GM20431 (cell line): Measurements from ENCODE around the gene PTPRM.

ENCODE experiments used
- in situ Hi-C: fragments of 300-500 bp; cut with MseI, MboI; formaldehyde crosslinking; loops from one replicate; pipeline ENCODE4 v1.15.0; 2020; ENCODE audit warnings: low sequenced_read_pairs; ENCODE audit not compliant: unreplicated experiment

The PTPRM gene

DNA sequence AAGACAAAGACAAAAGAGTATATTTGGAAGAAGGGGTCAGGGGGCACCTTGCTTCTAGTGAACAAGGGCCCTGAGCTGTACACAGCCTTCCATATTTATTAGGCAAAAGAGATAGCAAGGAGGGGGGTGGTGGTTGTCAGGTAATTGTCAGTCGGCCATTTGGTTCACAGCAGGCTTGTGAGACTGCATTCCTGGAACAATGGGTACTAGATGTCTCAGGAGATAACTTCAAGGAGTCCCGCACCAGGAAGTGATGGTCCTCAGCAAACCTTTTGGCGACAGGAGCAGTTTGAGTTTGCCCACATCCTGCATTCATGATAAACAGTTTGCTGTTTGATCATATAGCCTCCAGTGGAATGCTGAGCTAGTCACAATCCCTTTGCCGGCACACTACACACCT is 665.7 kb downstream of the PTPRM start:
- in situ Hi-C loops = no loop called here

DNA sequence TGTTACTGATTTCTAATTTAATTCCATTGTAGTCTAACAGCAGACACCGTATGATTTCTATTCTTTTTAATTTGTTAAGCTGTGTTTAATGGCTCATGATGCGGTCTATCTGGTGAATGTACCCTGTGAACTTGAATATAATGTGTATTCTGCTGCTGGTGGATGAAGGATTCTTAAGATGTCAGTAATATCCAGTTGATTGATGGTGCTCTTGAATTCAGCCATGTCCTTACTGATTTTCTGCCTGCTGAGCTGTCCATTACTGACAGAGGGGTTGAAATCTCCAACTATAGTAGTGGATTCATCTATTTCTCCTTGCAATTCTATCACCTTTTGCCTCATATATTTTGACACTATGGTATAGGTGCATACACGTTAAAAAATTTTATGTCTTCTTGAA is 668.8 kb downstream of the PTPRM start:
- in situ Hi-C loops = no loop called here

DNA sequence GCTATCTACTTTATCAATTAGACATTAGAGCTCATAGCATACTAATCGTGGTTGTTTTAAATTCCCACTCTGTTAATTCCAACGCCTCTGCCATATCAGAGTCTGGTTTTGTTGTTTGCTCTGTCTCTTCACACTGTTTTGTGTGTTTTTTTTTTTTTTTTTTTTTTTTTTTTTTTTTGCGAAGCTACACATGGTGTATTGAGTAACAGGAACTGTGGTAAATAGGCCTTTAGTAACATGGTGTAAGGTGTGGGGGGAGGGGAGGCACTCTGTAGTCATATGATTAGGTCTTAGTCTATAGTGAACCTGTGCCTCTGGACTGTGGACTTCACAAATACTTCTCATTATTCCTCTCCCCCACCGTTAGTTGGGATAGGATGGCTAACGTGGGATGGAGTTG is 671.4 kb downstream of the PTPRM start:
- in situ Hi-C loops = no loop called here

DNA sequence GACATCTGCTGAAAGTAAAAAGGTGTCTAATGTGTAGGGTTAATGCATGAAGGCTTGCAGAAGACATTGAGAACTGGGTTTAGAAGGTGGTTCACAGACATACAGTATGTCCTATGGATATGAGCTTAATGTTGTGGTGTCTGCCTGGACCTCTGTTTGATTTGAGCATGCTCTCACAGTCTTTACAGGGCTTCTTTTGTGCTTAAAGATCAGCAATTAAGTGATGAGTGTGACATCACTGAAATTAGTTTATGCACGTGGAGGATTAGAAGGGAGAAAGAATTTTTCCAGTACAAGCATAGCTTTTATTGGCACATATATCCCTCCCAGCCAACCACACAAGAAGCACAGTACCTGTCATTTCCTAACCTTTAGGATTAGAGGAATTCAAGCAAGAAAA is 674.6 kb downstream of the PTPRM start:
- in situ Hi-C loops = no loop called here

DNA sequence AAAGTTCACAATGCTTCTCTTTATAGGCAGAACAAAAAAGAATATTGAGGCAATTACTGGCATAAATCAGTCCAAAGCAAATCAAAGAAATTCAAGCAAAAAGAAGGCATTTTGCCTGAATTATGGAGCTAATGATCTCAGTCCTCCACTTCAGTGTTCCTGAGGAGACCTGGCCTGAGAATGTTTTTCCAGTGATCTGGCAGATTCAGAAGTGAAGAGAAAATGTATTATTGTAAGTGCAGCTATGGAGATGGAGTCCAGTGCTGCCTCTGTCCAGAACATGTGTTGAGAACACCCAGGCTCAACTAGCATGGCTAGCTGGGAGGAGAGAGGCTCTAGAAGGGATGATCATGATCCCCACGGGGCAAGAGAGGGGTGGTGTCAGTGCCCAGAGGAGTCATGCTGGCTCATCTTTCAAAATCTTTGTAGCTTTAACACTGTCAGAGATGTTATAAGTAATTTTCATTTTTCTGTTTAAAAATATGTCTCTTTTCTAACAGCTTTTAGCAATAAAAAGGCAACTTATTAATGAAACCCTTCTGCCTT is 675.1 kb downstream of the PTPRM start:
- in situ Hi-C loops = no loop called here

DNA sequence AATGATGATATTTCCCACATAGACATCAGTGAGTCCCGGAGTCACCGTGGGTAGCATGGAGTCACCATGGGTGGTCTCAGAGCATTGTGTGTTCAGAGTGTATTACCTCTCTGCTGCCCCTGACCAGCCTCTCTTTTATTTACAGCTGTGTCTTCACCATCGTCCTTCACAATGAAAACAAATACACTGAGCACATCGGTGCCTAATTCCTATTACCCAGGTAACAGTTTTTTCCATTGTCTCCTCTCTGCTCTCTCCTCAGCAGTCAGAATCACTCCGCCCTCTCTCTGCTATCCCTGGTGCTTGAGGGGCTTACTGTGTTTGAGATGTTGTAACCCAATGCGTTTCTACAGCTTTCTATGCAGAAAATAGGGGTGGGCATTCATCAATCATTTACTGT is 680.6 kb downstream of the PTPRM start:
- in situ Hi-C loops = no loop called here

DNA sequence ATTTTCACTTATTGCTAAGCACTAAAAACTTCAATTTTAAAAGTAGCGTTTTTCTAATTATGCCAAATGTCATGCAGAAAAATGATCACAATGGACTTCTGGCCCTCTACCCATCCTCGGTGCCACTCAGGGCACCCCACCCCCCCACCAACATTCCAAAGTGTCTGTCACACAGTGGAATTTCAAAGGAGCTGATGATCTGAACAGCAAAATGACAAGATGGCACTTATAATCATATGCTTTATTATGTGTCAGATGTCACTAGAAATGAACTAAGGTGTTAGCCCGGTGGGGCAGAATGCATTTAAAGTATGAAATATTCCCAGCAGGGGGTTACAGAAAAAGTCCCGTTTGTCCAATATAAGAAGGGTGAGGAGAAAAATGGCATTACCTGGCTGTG is 681.5 kb downstream of the PTPRM start:
- in situ Hi-C loops = no loop called here

DNA sequence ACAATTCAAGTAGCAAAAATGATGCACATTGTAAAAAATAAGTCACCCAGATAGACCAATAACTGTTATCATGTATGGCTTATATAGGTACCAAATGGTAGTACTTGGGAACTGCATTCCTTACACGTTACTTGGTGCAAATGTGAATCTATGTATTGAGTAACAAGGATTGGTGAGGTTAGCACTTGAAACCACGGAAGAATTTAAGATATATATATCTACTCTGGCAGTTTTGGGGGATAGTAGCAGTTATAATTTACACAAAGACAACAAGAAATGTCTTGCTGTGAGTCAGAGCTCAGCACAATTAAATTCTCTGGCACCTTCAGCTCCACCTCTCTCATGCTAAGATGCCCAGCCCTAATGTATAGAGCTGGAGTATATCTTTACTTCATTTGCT is 682.7 kb downstream of the PTPRM start:
- in situ Hi-C loops = no loop called here

DNA sequence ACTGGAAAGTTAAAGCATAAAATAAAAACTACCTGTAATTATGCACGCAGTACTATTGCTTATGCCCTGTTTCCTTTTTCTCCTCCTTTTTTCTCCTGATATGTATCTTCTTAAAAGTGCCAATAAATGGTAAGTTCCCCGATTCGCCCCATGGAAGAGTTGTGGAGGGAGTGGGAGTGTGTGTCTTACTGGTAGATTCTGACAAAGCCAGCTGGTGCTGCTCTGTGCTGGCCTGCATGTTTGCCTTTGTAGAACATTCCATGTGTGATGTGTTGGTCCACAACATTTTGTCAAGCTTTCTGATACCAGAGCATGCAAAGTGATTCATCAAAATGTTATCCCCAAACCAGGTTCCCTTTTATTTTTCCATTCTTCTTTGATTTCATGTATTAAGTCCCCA is 685.3 kb downstream of the PTPRM start:
- in situ Hi-C loops = no loop called here

DNA sequence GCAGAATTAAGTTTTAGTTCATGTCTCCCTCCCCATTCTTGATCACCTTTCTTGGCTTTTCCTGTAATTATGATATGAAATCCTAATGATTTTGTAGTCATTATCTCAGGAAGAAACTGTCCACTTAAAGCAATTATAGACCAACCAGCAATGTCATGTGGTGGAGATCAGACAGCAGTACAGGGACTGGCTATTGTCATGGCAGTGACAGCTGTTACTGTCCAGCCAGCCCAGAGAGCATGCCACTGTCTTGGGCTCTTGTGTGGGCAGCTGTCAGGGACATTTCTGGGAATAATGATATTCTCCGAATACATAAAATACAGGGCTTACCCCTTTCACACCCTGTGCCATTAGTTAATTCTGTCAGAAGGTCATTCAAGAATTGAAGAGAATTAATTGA is 686.8 kb downstream of the PTPRM start:
- in situ Hi-C loops = no loop called here

DNA sequence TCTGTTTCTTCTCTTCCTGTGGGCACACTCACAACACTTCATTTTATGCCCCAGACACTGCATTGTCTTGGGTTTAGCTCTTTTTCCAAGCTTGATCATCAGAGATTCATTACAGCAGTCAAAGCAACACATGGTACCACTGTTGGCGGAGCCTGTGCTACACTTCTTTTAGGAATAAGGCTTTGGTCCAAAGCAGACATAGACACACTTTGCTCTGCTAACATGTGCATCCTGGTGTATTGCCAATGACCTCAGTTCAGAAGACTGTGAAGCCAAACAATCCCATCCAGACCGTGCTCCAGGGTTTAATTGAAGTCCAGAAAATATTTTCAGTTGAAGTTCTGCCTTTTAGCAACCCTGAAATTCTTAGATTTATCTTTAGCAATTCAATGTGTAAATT is 687.5 kb downstream of the PTPRM start:
- in situ Hi-C loops = no loop called here

DNA sequence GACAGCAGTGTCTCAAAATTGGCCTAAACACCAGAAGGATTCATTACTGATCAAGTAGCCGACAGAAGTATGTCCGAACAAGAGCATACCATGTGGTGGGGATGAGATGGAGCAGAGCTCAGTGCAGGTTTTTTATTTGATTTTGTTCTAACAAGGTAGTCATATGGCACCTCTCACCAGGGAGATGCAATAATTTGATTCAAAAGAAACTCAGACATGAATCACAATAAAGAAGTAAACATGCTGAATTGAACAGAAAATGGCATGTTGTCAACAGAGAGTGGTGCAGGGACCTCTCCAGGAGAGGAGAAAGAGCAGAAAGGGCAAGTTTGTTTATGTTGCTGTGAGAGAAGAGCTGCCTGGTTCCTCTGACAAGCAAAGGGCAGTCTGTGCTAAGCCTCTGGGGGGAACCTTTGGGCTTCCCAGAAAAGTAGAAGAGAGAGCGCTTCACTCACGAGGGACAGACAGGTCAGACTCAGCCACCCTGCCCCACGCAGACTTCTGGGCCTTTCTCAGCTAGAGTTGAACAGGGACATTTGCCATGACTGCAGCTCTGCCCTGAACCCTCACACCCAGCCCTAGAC is 690.8 kb downstream of the PTPRM start:
- in situ Hi-C loops = no loop called here

DNA sequence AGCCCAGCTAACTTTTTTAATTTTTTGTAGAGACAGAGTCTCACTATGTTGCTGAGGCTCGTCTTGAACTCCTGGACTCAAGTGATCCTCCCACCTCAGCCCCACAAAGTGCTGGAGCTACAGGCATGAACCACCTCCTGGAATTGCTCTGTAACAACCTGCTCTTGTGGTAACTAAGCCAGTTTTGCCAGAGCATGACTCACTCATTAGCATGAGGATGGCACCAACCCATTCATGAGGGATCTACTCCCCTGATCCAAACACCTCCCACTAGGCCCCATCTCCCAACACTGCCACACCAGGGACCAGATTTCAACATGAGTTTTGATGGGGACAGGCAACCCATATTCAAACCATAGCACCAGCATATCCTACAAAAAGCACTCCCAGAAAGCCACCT is 693.2 kb downstream of the PTPRM start:
- in situ Hi-C loops = no loop called here

DNA sequence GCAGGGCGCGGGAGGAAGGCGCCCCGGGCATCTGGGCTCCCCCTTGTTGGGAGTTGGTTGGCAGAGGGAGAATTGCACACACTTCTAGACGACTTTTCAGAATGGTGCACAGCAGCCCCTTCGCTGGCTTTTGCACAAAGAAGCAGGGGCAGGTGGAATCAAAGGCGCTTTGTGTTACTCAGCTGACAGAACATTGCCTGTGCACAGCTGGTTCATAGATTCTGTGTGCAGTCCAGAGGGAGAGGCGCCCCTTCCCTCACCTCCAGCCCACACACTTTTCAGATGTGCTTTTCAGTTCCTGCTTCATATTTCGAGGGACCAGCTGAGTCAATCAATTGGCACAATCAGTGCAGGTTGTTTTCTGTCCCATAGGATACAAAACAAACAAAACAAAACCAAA is 693.7 kb downstream of the PTPRM start:
- in situ Hi-C loops = no loop called here

DNA sequence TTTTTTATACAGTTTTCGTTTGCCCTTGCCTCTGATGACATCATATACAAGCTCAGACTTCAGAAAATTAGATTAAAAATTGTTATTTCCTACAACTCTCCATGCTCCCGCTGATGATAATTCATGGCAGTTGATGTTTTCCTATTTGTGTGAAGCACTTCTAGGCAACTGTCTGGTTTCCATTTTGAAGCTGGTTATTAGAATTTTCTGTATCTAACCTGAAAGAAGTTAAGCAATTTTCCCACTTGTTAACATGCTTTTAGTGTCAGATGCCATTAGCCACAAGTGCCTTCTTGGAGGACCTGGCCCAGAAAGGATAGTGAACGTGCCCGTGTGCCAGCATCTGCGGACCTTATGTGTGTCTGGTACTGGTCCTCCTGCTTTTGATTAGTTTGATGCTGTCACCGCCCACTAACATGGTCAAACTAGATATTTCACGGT is 694.6 kb downstream of the PTPRM start:
- in situ Hi-C loops = no loop called here

DNA sequence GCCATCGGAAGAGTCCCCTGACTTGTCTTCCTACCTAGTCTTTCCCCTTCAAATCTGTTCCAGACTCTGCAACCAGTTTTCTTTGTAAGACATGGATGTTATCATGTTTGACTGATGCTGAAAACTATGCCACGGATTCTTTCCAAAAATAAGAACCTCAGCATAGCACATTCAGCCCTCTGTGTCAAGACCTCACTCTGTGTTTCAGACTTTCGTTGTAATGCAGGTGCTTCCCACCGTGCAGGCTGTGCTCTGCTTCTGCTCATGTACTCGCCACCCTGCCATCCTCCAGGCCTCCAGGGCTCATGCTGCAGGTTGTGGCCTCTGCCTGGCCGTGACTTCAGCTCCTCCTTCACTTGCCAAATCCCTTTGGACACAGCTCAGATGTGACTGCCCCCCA is 695.1 kb downstream of the PTPRM start:
- in situ Hi-C loops = no loop called here

DNA sequence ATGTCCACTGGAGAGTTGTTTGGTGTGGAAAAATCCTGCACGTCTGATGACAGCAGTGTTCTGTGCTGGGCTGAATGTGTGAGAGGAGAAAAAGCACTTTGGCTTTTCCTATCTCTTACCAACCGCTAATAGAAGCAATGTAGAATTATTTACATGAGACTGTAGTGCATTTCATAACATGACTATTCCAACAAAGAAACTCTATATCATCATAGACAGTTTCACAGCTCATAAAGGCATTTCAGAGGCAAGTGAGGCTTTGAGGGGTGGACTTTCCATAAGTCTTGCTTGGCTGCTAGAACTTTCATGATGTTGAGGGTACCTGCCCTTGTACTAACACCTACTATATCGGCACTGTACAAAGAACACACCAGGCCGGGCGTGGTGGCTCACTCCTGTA is 697.0 kb downstream of the PTPRM start:
- in situ Hi-C loops = no loop called here

DNA sequence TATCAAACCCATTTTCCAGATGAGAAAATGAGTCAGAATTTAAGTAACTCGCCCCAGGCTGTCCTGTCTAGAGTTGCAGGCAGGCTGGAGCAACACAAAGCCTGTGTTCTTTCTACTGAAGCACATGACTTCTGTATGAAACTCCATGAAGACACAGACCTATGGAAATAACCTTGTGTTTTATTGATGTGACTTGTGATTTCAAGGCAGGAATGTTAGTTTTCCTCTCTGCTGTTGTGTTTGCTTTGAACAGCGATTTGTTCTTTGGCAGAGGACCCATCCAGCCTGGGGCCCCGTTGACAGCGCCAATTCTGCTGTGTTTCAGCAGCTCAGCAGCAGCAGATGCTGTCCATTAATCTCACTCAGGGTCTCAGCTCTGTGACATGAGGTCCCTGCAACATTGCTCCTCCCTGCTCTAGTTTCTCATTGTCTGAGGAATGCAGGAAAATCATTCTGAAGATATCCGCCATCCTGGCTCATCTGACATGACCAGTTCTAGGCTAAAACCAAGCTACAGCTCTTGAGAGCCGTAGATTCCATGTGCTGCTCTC is 697.8 kb downstream of the PTPRM start:
- in situ Hi-C loops = no loop called here

DNA sequence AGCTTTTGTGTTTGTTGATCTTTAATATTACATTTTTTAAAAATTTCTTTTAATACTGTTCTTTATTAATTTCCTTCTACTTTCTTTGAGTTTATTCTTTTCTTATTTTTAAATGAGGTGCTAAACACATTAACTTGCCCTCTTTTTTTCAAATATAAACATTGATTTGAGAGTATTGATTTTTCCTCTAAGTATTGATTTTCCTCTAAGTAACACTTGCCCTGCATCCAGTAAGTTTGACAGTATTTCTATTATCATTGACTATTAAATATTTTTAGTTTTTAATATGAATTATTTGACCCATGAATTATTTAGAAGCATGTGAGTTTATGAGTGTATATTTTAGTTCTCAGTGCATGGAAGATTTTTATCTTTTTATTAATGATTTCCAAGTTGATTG is 705.1 kb downstream of the PTPRM start:
- in situ Hi-C loops = no loop called here

DNA sequence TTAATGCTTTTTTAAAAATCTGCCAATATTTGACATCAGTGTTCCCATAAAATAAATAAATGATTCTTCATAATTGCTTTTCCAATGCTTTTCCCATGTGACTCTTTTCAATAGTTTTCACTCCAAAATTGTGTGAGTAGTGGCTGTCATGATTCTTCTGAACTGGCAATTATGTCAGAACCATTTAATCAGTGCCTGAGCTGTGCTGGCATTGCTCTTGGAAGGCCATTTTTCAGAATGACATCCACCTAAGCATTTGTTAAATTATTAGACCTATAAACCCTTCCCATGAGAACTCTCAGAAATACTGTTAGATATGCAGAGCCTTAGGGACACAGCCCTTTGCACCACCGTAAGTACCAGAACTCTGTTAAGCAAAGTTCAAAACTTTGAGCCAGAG is 707.3 kb downstream of the PTPRM start:
- in situ Hi-C loops = no loop called here

DNA sequence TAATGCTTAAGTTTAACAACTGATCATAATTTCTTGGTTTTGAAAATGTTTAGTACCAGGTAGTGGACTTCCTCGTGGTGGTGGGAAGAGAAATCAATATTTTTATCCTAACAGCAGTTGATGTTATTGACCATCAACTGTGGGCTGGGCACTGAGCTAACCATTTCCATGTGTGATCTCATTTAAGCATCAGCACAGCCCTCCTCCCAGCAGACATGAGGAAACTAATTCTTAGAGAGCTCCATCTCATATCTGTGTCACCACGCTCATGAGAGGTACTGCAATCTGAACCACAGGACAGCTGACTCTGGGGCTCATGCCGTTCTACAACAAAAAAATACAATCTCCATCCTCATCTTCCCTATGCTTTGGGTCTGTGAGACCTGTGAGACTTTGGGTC is 709.3 kb downstream of the PTPRM start:
- in situ Hi-C loops = no loop called here

DNA sequence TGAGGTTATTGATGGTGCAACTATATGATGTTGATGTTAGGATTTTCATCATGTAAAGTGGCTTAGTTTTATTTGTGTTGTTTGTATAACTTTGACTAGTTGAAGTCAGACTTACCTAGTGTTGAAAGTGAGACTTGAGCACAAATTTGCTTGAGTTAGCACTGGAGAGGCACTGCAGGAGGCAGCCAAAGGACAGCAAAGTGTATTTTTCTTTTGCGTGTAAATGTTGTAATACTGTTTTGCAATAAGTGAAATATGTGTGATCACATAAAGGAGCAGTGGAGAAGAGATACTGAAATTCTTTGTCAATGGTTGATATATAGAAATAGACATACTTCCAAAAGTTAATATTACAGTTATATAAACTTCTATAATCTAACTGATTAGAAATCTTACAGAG is 710.2 kb downstream of the PTPRM start:
- in situ Hi-C loops = no loop called here
